HCT116 (cell line): ENCODE measurements around the gene EYA2.

Experiments used
- CTCF ChIP-seq, 3 experiments: fragments of 200-600 bp in 1 of 3; sonication (generic) in 1 of 3; IDR thresholded peaks in 2 of 3; conservative IDR thresholded peaks in 1 of 3; 2 replicates each; pipeline ENCODE4 v1.5.1; 2012 to 2017; ENCODE audit warnings: low read depth in 2 of 3, low read length in 2 of 3, antibody characterized with exemption in 1 of 3, borderline replicate concordance in 1 of 3, control low read depth in 1 of 3, mild to moderate bottlenecking in 1 of 3, mixed read lengths in 1 of 3, mixed run types in 1 of 3, moderate library complexity in 1 of 3; ENCODE audit not compliant: insufficient read depth in 1 of 3
- EGR1 ChIP-seq: IDR thresholded peaks from 2 replicates; pipeline ENCODE4 v1.6.1; 2012; ENCODE audit warnings: low read depth
- EZH2 ChIP-seq: fragments of 200-600 bp; sonication (generic); IDR thresholded peaks from 2 replicates; pipeline ENCODE4 v1.6.1; 2017; ENCODE audit warnings: antibody characterized with exemption, mixed run types
- EZH2phosphoT487 ChIP-seq: fragments of 200-600 bp; IDR thresholded peaks from 2 replicates; pipeline ENCODE4 v1.6.1; 2018; ENCODE audit warnings: antibody characterized with exemption, borderline replicate concordance
- FOSL1 ChIP-seq: IDR thresholded peaks from 2 replicates; pipeline ENCODE4 v1.6.1; 2012; ENCODE audit warnings: low read depth
- JUND ChIP-seq: IDR thresholded peaks from 2 replicates; pipeline ENCODE4 v1.6.1; 2012
- POLR2A ChIP-seq: IDR thresholded peaks from 2 replicates; pipeline ENCODE4 v1.7.0; 2011; ENCODE audit warnings: borderline replicate concordance; ENCODE audit not compliant: insufficient read depth, insufficient read length; ENCODE audit errors: extremely low read depth
- RAD21 ChIP-seq: IDR thresholded peaks from 2 replicates; pipeline ENCODE4 v1.6.1; 2012; ENCODE audit warnings: low read depth, mild to moderate bottlenecking
- REST ChIP-seq: IDR thresholded peaks from 2 replicates; pipeline ENCODE4 v1.6.1; 2012; ENCODE audit warnings: low read depth
- SIN3A ChIP-seq: IDR thresholded peaks from 2 replicates; pipeline ENCODE4 v1.6.1; 2012; ENCODE audit warnings: low read depth

- TF ChIP-seq RAD21, result no peak
- TF ChIP-seq POLR2A, result no peak
- no peak for TF ChIP-seq EGR1
- no peak for TF ChIP-seq SIN3A
- no peak for TF ChIP-seq FOSL1
- no peak for TF ChIP-seq EZH2
- TF ChIP-seq CTCF (IDR thresholded peaks at IDR 0.05 in 2 of 3, conservative IDR thresholded peaks at IDR 0.05 in 1 of 3; ENCODE audit: borderline replicate concordance in 1 of 3, insufficient read depth in 1 of 3, low read depth in 2 of 3, low read length in 2 of 3), result no peak
- TF ChIP-seq REST, result no peak
- TF ChIP-seq EZH2phosphoT487, result no peak
- no peak for TF ChIP-seq JUND
Measured at GRCh38 chr20:47008842-47009518, 114.3 kb downstream of the EYA2 start.
